ENCODE data around the gene PLXNA2. TPM values are rescaled to one million over a fixed set of nuclear protein-coding genes. Genes with fewer than 3 reads are reported as not detected.

PLXNA2 gene
- polyA plus RNA-seq, 1 of the 3 experiments (the other 2 are of a cell fraction) = 8.5 TPM

GRCh38 chr1:208129487-208129886 is 114.7 kb downstream of the PLXNA2 start:
- 75% methylated on average over 1 of the region's 1 CpG for WGBS (ENCODE audit: low lambda C conversion rate)

More at GRCh38 chr1:208129487-208129886, 114.7 kb downstream of the PLXNA2 start:
- POLR2A ChIA-PET = no interaction called here
- H3K27ac ChIP-seq (ENCODE audit: low read depth in 2 of 2, low read length in 1 of 2) = no peak overlapping the region
- no peaks in the 10 kb centered on the region for H3K9me3 ChIP-seq
- H3K36me3 ChIP-seq (replicated peaks in 1 of 2; ENCODE audit: control insufficient read depth in 1 of 2, insufficient read depth in 2 of 2, low read length in 1 of 2) = peaks cover 8 to 21% of the 10 kb centered on the region in 2 experiments
- CTCF ChIA-PET = interaction anchor here (0.6 to 7.0 kb wide), 9 partner anchors 10 to 1145 kb away, joined by 3 to 95 read pairs (median 3); partner anchors contain the start of gene PLXNA2
- TF ChIP-seq USF2 (IDR thresholded peaks at IDR 0.05; ENCODE audit: borderline replicate concordance, low read depth, low read length) (no peak), CHD2 (IDR thresholded peaks at IDR 0.05; ENCODE audit: low read length, partially characterized antibody) (no peak), GABPA (IDR thresholded peaks at IDR 0.05; ENCODE audit: low read depth) (no peak), REST (IDR thresholded peaks at IDR 0.05; ENCODE audit: low read depth, low read length) (no peak), FOXJ3 (CRISPR knock-in tag; IDR thresholded peaks at IDR 0.05) (no peak), EZH2phosphoT487 (IDR thresholded peaks at IDR 0.05; ENCODE audit: borderline replicate concordance, low read depth) (no peak), SMC3 (IDR thresholded peaks at IDR 0.05; ENCODE audit: low read depth, low read length) (no peak), SIN3A (IDR thresholded peaks at IDR 0.05; ENCODE audit: borderline replicate concordance, low read depth, low read length) (no peak), YY1 (IDR thresholded peaks at IDR 0.05; ENCODE audit: low read depth) (no peak), MXI1 (IDR thresholded peaks at IDR 0.05; ENCODE audit: low read depth, low read length) (no peak), FOXM1 (IDR thresholded peaks at IDR 0.05; ENCODE audit: low read depth) (no peak), JUND (IDR thresholded peaks at IDR 0.05) (no peak), MAX (IDR thresholded peaks at IDR 0.05; ENCODE audit: low read depth) (no peak)
- no peak for DNase-seq
- peaks cover 0 to 21% of the 10 kb centered on the region in 2 experiments; a peak in 2 of 4 replicates for H3K4me1 ChIP-seq (ENCODE audit: control insufficient read depth in 1 of 2, insufficient read depth in 2 of 2, low read depth in 1 of 2, low read length in 1 of 2)
- no peaks in the 10 kb centered on the region for H3K27me3 ChIP-seq (ENCODE audit: insufficient read depth)
- no peak overlapping the region for H3K4me2 ChIP-seq
- no peak overlapping the region for H3K4me3 ChIP-seq (ENCODE audit: low read depth in 2 of 2, low read length in 1 of 2)
- no peaks in the 10 kb centered on the region for H3F3A ChIP-seq (replicated peaks; ENCODE audit: insufficient read depth)
- no peaks in the 10 kb centered on the region for H3K9me2 ChIP-seq
- peaks cover 10% of the 10 kb centered on the region; the same call in 1 of the 2 replicates for H3K79me2 ChIP-seq (ENCODE audit: insufficient read depth)
- no peaks in the 10 kb centered on the region for H4K20me1 ChIP-seq (ENCODE audit: insufficient read depth)
- no peak overlapping the region for H3K9ac ChIP-seq
- H2AFZ ChIP-seq (ENCODE audit: low read depth) = no peak overlapping the region

All from SK-N-SH (cell line).